NB4 (cell line): ENCODE data around the gene DTNA.

Source experiments
- MYC ChIP-seq: IDR thresholded peaks from 2 replicates; pipeline ENCODE4 v1.6.1; 2011; ENCODE audit warnings: low read depth, low read length
- POLR2A ChIP-seq: IDR thresholded peaks from 2 replicates; pipeline ENCODE4 v1.6.1; 2011; ENCODE audit warnings: mild to moderate bottlenecking; ENCODE audit not compliant: insufficient read length; ENCODE audit errors: extremely low read depth
- TF ChIP-seq, protein P1 (sequence below): IDR thresholded peaks from one replicate; pipeline ENCODE4 v1.5.1; 2012; ENCODE audit warnings: low read depth, low read length
- TF ChIP-seq, protein P2 (sequence below): IDR thresholded peaks from 2 replicates; pipeline ENCODE4 v1.6.1; 2011; ENCODE audit warnings: low read depth, low read length

DNA sequence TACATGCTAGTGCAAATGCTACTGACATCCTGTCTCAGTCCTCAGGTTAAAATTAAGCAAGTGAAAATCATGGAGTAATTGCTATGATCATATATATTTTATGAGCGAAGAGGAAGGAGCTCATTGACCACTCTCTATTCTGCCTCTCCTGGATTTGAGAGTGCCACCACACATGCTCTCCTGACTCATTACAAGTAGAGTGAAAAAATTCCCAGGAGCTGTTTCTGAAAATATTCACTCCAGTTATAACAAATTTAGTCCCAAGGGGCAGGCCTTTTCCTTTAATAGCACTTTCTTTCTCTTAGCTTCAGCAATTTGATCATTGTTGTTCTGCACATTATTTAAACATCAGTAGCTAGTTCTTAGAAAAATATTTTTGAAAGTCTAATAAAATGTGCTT lies 176.1 kb downstream of the DTNA start:
- TF ChIP-seq, protein P1, sequence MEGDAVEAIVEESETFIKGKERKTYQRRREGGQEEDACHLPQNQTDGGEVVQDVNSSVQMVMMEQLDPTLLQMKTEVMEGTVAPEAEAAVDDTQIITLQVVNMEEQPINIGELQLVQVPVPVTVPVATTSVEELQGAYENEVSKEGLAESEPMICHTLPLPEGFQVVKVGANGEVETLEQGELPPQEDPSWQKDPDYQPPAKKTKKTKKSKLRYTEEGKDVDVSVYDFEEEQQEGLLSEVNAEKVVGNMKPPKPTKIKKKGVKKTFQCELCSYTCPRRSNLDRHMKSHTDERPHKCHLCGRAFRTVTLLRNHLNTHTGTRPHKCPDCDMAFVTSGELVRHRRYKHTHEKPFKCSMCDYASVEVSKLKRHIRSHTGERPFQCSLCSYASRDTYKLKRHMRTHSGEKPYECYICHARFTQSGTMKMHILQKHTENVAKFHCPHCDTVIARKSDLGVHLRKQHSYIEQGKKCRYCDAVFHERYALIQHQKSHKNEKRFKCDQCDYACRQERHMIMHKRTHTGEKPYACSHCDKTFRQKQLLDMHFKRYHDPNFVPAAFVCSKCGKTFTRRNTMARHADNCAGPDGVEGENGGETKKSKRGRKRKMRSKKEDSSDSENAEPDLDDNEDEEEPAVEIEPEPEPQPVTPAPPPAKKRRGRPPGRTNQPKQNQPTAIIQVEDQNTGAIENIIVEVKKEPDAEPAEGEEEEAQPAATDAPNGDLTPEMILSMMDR: no peak
- no peak for TF ChIP-seq POLR2A
- TF ChIP-seq, protein P2, sequence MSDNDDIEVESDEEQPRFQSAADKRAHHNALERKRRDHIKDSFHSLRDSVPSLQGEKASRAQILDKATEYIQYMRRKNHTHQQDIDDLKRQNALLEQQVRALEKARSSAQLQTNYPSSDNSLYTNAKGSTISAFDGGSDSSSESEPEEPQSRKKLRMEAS: no peak
- TF ChIP-seq MYC: no peak
